ENCODE results near the gene VWF.

VWF gene

DNA sequence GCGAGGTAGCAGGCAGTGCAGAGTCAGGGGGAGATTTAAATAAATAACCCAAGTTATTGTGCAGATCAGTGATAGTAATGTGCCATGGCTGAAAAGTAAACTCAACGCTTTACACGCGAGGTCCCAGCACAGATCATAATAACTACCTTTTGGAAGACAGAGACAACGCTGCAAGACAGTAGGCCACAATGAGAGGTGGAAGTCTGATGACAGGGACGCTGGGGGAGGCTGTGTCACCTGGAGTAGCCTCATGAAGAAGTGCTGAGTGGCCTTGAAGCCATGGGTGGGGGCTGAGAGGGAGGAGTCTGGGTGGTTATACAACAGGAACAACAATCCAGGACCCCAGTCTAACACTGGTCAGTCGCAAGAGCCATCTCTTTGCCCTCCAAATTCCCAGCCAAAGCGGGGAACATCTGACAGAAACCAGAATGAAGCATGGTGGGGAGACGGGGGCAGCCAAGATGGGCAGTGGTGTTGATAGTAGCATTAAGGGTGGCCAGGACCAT is 207.6 kb downstream of the VWF start:
- H3K79me1 ChIP-seq (replicated peaks; ENCODE audit: low read length, poor library complexity, severe bottlenecking) = no peaks in the 10 kb centered on the region
- H2BK120ac ChIP-seq (ENCODE audit: low read depth, low read length) = no peak overlapping the region
- DNase-seq = no peak
- no peak overlapping the region for H3K14ac ChIP-seq (ENCODE audit: low read length in 2 of 2)
- no peak overlapping the region for H2BK15ac ChIP-seq (ENCODE audit: low read depth, poor library complexity, severe bottlenecking)
- no peak overlapping the region for H3K27ac ChIP-seq (ENCODE audit: low read length, poor library complexity, severe bottlenecking)
- H3K18ac ChIP-seq (ENCODE audit: low read depth in 1 of 2, low read length in 2 of 2) = no peak overlapping the region
- no peak overlapping the region for H3K4me2 ChIP-seq (ENCODE audit: low read length, poor library complexity, severe bottlenecking)
- H3K4ac ChIP-seq (ENCODE audit: low read depth in 1 of 2, low read length in 2 of 2) = no peak overlapping the region
- peaks cover 12 to 27% of the 10 kb centered on the region in 2 experiments for H3K27me3 ChIP-seq (ENCODE audit: control insufficient read depth in 1 of 2, insufficient read depth in 1 of 2, low read length in 2 of 2)
- H3K36me3 ChIP-seq (ENCODE audit: control insufficient read depth in 1 of 2, insufficient read depth in 2 of 2, low read depth in 1 of 2, low read length in 2 of 2) = no peaks in the 10 kb centered on the region
- no peak overlapping the region for H3K9ac ChIP-seq (ENCODE audit: low read length)
- no peak overlapping the region for H4K91ac ChIP-seq (ENCODE audit: low read length)
- no peak overlapping the region for H2BK12ac ChIP-seq (ENCODE audit: low read length in 2 of 2)
- H2BK5ac ChIP-seq (ENCODE audit: low read depth, low read length, poor library complexity, severe bottlenecking) = no peak overlapping the region
- no peak overlapping the region for H4K8ac ChIP-seq (ENCODE audit: low read length)
- no peak overlapping the region for H2AK5ac ChIP-seq (ENCODE audit: low read length, severe bottlenecking)
- no peak overlapping the region for H2AFZ ChIP-seq (ENCODE audit: low read depth, low read length)
- no peak overlapping the region for H3K23ac ChIP-seq (ENCODE audit: low read length in 2 of 2)
- WGBS = 84% methylated on average over 8 of the region's 9 CpGs
- H3K9me3 ChIP-seq (ENCODE audit: control insufficient read depth, low read length) = no peaks in the 10 kb centered on the region
- H3K4me1 ChIP-seq (ENCODE audit: control insufficient read depth, insufficient read depth, low read depth, low read length) = no peaks in the 10 kb centered on the region
- no peak overlapping the region for H3K4me3 ChIP-seq (ENCODE audit: insufficient read depth in 1 of 2, low read depth in 1 of 2, low read length in 2 of 2)

GRCh38 chr12:5915511-5915910 is 209.0 kb downstream of the VWF start:
- H3K18ac ChIP-seq (ENCODE audit: low read depth in 1 of 2, low read length in 2 of 2) = no peak overlapping the region
- no peak overlapping the region for H3K9ac ChIP-seq (ENCODE audit: low read length)
- H3K14ac ChIP-seq (ENCODE audit: low read length in 2 of 2) = no peak overlapping the region
- DNase-seq = no peak
- H3K23ac ChIP-seq (ENCODE audit: low read length in 2 of 2) = no peak overlapping the region
- no peaks in the 10 kb centered on the region for H3K4me1 ChIP-seq (ENCODE audit: control insufficient read depth, insufficient read depth, low read depth, low read length)
- no peak overlapping the region for H2BK15ac ChIP-seq (ENCODE audit: low read depth, poor library complexity, severe bottlenecking)
- H4K91ac ChIP-seq (ENCODE audit: low read length) = no peak overlapping the region
- no peaks in the 10 kb centered on the region for H3K36me3 ChIP-seq (ENCODE audit: control insufficient read depth in 1 of 2, insufficient read depth in 2 of 2, low read depth in 1 of 2, low read length in 2 of 2)
- no peaks in the 10 kb centered on the region for H3K79me1 ChIP-seq (replicated peaks; ENCODE audit: low read length, poor library complexity, severe bottlenecking)
- H2AFZ ChIP-seq (ENCODE audit: low read depth, low read length) = no peak overlapping the region
- H3K9me3 ChIP-seq (ENCODE audit: control insufficient read depth, low read length) = no peaks in the 10 kb centered on the region
- no peak overlapping the region for H2BK12ac ChIP-seq (ENCODE audit: low read length in 2 of 2)
- no peak overlapping the region for H2BK5ac ChIP-seq (ENCODE audit: low read depth, low read length, poor library complexity, severe bottlenecking)
- H3K4me3 ChIP-seq (ENCODE audit: insufficient read depth in 1 of 2, low read depth in 1 of 2, low read length in 2 of 2) = no peak overlapping the region
- peaks cover 22 to 39% of the 10 kb centered on the region in 2 experiments for H3K27me3 ChIP-seq (ENCODE audit: control insufficient read depth in 1 of 2, insufficient read depth in 1 of 2, low read length in 2 of 2)
- H3K27ac ChIP-seq (ENCODE audit: low read length, poor library complexity, severe bottlenecking) = no peak overlapping the region
- no peak overlapping the region for H2AK5ac ChIP-seq (ENCODE audit: low read length, severe bottlenecking)
- H2BK120ac ChIP-seq (ENCODE audit: low read depth, low read length) = no peak overlapping the region
- no peak overlapping the region for H3K4ac ChIP-seq (ENCODE audit: low read depth in 1 of 2, low read length in 2 of 2)
- no peak overlapping the region for H4K8ac ChIP-seq (ENCODE audit: low read length)
- H3K4me2 ChIP-seq (ENCODE audit: low read length, poor library complexity, severe bottlenecking) = no peak overlapping the region
- WGBS = 93% methylated on average over 4 of the region's 4 CpGs

GRCh38 chr12:5914387-5915149 is 209.9 kb downstream of the VWF start:
- no peak overlapping the region for H3K4me2 ChIP-seq (ENCODE audit: low read length, poor library complexity, severe bottlenecking)
- H3K18ac ChIP-seq (ENCODE audit: low read depth in 1 of 2, low read length in 2 of 2) = no peak overlapping the region
- no peak overlapping the region for H3K4ac ChIP-seq (ENCODE audit: low read depth in 1 of 2, low read length in 2 of 2)
- H3K4me3 ChIP-seq (ENCODE audit: insufficient read depth in 1 of 2, low read depth in 1 of 2, low read length in 2 of 2) = no peak overlapping the region
- WGBS = 61% methylated on average over 11 of the region's 11 CpGs
- H3K9ac ChIP-seq (ENCODE audit: low read length) = no peak overlapping the region
- no peak overlapping the region for H4K91ac ChIP-seq (ENCODE audit: low read length)
- no peak overlapping the region for H2BK5ac ChIP-seq (ENCODE audit: low read depth, low read length, poor library complexity, severe bottlenecking)
- peaks cover 24 to 39% of the 10 kb centered on the region in 2 experiments for H3K27me3 ChIP-seq (ENCODE audit: control insufficient read depth in 1 of 2, insufficient read depth in 1 of 2, low read length in 2 of 2)
- no peaks in the 10 kb centered on the region for H3K4me1 ChIP-seq (ENCODE audit: control insufficient read depth, insufficient read depth, low read depth, low read length)
- H2BK120ac ChIP-seq (ENCODE audit: low read depth, low read length) = no peak overlapping the region
- H4K8ac ChIP-seq (ENCODE audit: low read length) = no peak overlapping the region
- no peak overlapping the region for H2BK12ac ChIP-seq (ENCODE audit: low read length in 2 of 2)
- H3K14ac ChIP-seq (ENCODE audit: low read length in 2 of 2) = no peak overlapping the region
- DNase-seq = no peak
- H3K27ac ChIP-seq (ENCODE audit: low read length, poor library complexity, severe bottlenecking) = no peak overlapping the region
- no peak overlapping the region for H2AFZ ChIP-seq (ENCODE audit: low read depth, low read length)
- no peak overlapping the region for H3K23ac ChIP-seq (ENCODE audit: low read length in 2 of 2)
- no peaks in the 10 kb centered on the region for H3K79me1 ChIP-seq (replicated peaks; ENCODE audit: low read length, poor library complexity, severe bottlenecking)
- H2BK15ac ChIP-seq (ENCODE audit: low read depth, poor library complexity, severe bottlenecking) = no peak overlapping the region
- H3K36me3 ChIP-seq (ENCODE audit: control insufficient read depth in 1 of 2, insufficient read depth in 2 of 2, low read depth in 1 of 2, low read length in 2 of 2) = no peaks in the 10 kb centered on the region
- no peak overlapping the region for H2AK5ac ChIP-seq (ENCODE audit: low read length, severe bottlenecking)
- H3K9me3 ChIP-seq (ENCODE audit: control insufficient read depth, low read length) = no peaks in the 10 kb centered on the region

GRCh38 chr12:5913387-5913786 is 211.1 kb downstream of the VWF start:
- no peak overlapping the region for H3K27ac ChIP-seq (ENCODE audit: low read length, poor library complexity, severe bottlenecking)
- no peak overlapping the region for H2AFZ ChIP-seq (ENCODE audit: low read depth, low read length)
- no peak overlapping the region for H4K91ac ChIP-seq (ENCODE audit: low read length)
- no peak overlapping the region for H2AK5ac ChIP-seq (ENCODE audit: low read length, severe bottlenecking)
- H3K9me3 ChIP-seq (ENCODE audit: control insufficient read depth, low read length) = no peaks in the 10 kb centered on the region
- H2BK12ac ChIP-seq (ENCODE audit: low read length in 2 of 2) = no peak overlapping the region
- no peak overlapping the region for H3K9ac ChIP-seq (ENCODE audit: low read length)
- no peaks in the 10 kb centered on the region for H3K36me3 ChIP-seq (ENCODE audit: control insufficient read depth in 1 of 2, insufficient read depth in 2 of 2, low read depth in 1 of 2, low read length in 2 of 2)
- 74% methylated on average over 8 of the region's 9 CpGs for WGBS
- H2BK15ac ChIP-seq (ENCODE audit: low read depth, poor library complexity, severe bottlenecking) = no peak overlapping the region
- H4K8ac ChIP-seq (ENCODE audit: low read length) = no peak overlapping the region
- H3K79me1 ChIP-seq (replicated peaks; ENCODE audit: low read length, poor library complexity, severe bottlenecking) = no peaks in the 10 kb centered on the region
- H3K14ac ChIP-seq (ENCODE audit: low read length in 2 of 2) = no peak overlapping the region
- no peak overlapping the region for H3K18ac ChIP-seq (ENCODE audit: low read depth in 1 of 2, low read length in 2 of 2)
- no peak overlapping the region for H2BK5ac ChIP-seq (ENCODE audit: low read depth, low read length, poor library complexity, severe bottlenecking)
- H3K27me3 ChIP-seq (ENCODE audit: control insufficient read depth in 1 of 2, insufficient read depth in 1 of 2, low read length in 2 of 2) = peaks cover 26 to 47% of the 10 kb centered on the region in 2 experiments
- H3K4me1 ChIP-seq (ENCODE audit: control insufficient read depth, insufficient read depth, low read depth, low read length) = no peaks in the 10 kb centered on the region
- H3K4me2 ChIP-seq (ENCODE audit: low read length, poor library complexity, severe bottlenecking) = no peak overlapping the region
- no peak overlapping the region for H3K23ac ChIP-seq (ENCODE audit: low read length in 2 of 2)
- no peak overlapping the region for H3K4me3 ChIP-seq (ENCODE audit: insufficient read depth in 1 of 2, low read depth in 1 of 2, low read length in 2 of 2)
- H2BK120ac ChIP-seq (ENCODE audit: low read depth, low read length) = no peak overlapping the region
- no peak for DNase-seq
- H3K4ac ChIP-seq (ENCODE audit: low read depth in 1 of 2, low read length in 2 of 2) = no peak overlapping the region

All from mesenchymal stem cell (in vitro differentiated cells and primary cell).